Esophagus muscularis mucosa (tissue), 4 donors: Measurements from ENCODE around the gene KCNQ5. TPM values are rescaled to one million over a fixed set of nuclear protein-coding genes. Genes with fewer than 3 reads are reported as not detected.

ENCODE experiments used
- DNase-seq: peaks from one replicate; pipeline ENCODE4 v3.0.0-alpha.2; 2017; ENCODE audit errors: extremely low spot score
- H3K27ac ChIP-seq, 4 donors: fragments of 200-600 bp; sonication (generic); replicated peaks in 1 of 4; 1 replicate in 3 of 4; 2 replicates in 1 of 4; pipeline ENCODE4 v1.5.1; 2016 to 2019; ENCODE audit warnings: mild to moderate bottlenecking in 1 of 4
- H3K27me3 ChIP-seq, 4 donors: fragments of 200-600 bp; sonication (generic); one replicate each; pipeline versions ENCODE4 v1.5.1 to v1.6.0; 2016 to 2019
- H3K36me3 ChIP-seq, 4 donors: fragments of 200-600 bp; sonication (generic); one replicate each; pipeline ENCODE4 v1.5.1; 2016 to 2019
- H3K4me1 ChIP-seq, 4 donors: fragments of 200-600 bp; sonication (generic); one replicate each; pipeline ENCODE4 v1.5.1; 2016 to 2019
- H3K4me3 ChIP-seq, 4 donors: fragments of 200-600 bp; sonication (generic); 1 replicate in 2 of 4; 2 replicates in 2 of 4; pipeline ENCODE4 v1.5.1; 2016 to 2019; ENCODE audit warnings: mild to moderate bottlenecking in 4 of 4, moderate library complexity in 1 of 4
- H3K9me3 ChIP-seq, 4 donors: fragments of 200-600 bp; sonication (generic); 1 replicate in 3 of 4; 2 replicates in 1 of 4; pipeline ENCODE4 v1.5.1; 2016 to 2019
- CTCF ChIP-seq, 3 experiments: fragments of 200-600 bp in 2 of 3; fragments of 450-650 bp in 1 of 3; sonication (generic) in 2 of 3; IDR thresholded peaks; one replicate each; pipeline ENCODE4 v1.5.1; 2017 to 2019; ENCODE audit warnings: antibody characterized with exemption in 3 of 3, mild to moderate bottlenecking in 2 of 3, moderate library complexity in 1 of 3
- EP300 ChIP-seq: sonication (generic); formaldehyde crosslinking; IDR thresholded peaks from one replicate; pipeline ENCODE4 v1.6.1; 2017; ENCODE audit warnings: antibody characterized with exemption
- POLR2A ChIP-seq: fragments of 450-650 bp; IDR thresholded peaks from one replicate; pipeline ENCODE4 v1.6.1; 2017; ENCODE audit warnings: antibody characterized with exemption, moderate library complexity, mild to moderate bottlenecking, low read depth
- POLR2AphosphoS5 ChIP-seq, 2 donors: sonication (generic); formaldehyde crosslinking; IDR thresholded peaks; one replicate each; pipeline ENCODE4 v1.6.1; 2017; ENCODE audit warnings: antibody characterized with exemption in 2 of 2
- WGBS: methylation state at CpG from one replicate; pipeline ENCODE4 v1.1.5; 2018; 5-methylcytosine and 5-hydroxymethylcytosine counted together
- intact Hi-C: fragments of 100-400 bp; cut with DNase I; formaldehyde crosslinking; loops from one replicate; pipeline ENCODE4 v1.15.1; 2023
- total RNA-seq, 4 donors: library from RNA; depleted of rRNA; stranded (reverse); fragments of >200 nt; gene quantifications; one replicate each; pipeline versions ENCODE4 v1.1.0 to v1.2.1, GENCODE V29; 2016

Gene KCNQ5
- total RNA-seq, 4 donors from 2014 or later: 1.2 to 2.2 (median 1.8) TPM

GRCh38 chr6:72855471-72855870, 233.6 kb downstream of the KCNQ5 start:
- WGBS: 64% methylated on average over 2 of the region's 2 CpGs
- DNase-seq: no peak
- Histone ChIP-seq H3K27me3 (no peaks in the 10 kb centered on the region), H3K4me3 (no peak overlapping the region), H3K4me1 (no peaks in the 10 kb centered on the region), H3K9me3 (no peaks in the 10 kb centered on the region), H3K36me3 (no peaks in the 10 kb centered on the region), H3K27ac (no peak overlapping the region)
- intact Hi-C loops: no loop called here
- TF ChIP-seq POLR2AphosphoS5 (IDR thresholded peaks at IDR 0.05) (no peak), POLR2A (no peak), EP300 (no peak), CTCF (IDR thresholded peaks at IDR 0.05) (no peak)

GRCh38 chr6:72856801-72857200, 234.9 kb downstream of the KCNQ5 start:
- H3K4me3 ChIP-seq: no peak overlapping the region
- no peak for TF ChIP-seq EP300
- TF ChIP-seq POLR2AphosphoS5 (IDR thresholded peaks at IDR 0.05): no peak
- no peaks in the 10 kb centered on the region for H3K27me3 ChIP-seq
- no peaks in the 10 kb centered on the region for H3K9me3 ChIP-seq
- no peak for DNase-seq
- H3K36me3 ChIP-seq: no peaks in the 10 kb centered on the region
- peaks cover 0 to 9% (median 5%) of the 10 kb centered on the region in 4 donors for H3K4me1 ChIP-seq
- 90% methylated on average over 3 of the region's 3 CpGs for WGBS
- intact Hi-C loops: no loop called here
- H3K27ac ChIP-seq: no peak overlapping the region

GRCh38 chr6:72857791-72858585, 236.1 kb downstream of the KCNQ5 start:
- no peaks in the 10 kb centered on the region for H3K9me3 ChIP-seq
- intact Hi-C loops: no loop called here
- DNase-seq: no peak
- 91% methylated on average over 4 of the region's 4 CpGs for WGBS
- H3K36me3 ChIP-seq: no peaks in the 10 kb centered on the region
- no peak overlapping the region for H3K27ac ChIP-seq
- H3K4me1 ChIP-seq: peaks cover 0 to 21% (median 14%) of the 10 kb centered on the region in 4 donors
- no peak for TF ChIP-seq POLR2AphosphoS5 (IDR thresholded peaks at IDR 0.05)
- TF ChIP-seq POLR2A: no peak
- no peak for TF ChIP-seq CTCF (IDR thresholded peaks at IDR 0.05)
- no peak for TF ChIP-seq EP300
- no peak overlapping the region for H3K4me3 ChIP-seq
- H3K27me3 ChIP-seq: no peaks in the 10 kb centered on the region

GRCh38 chr6:72861059-72861458, 239.2 kb downstream of the KCNQ5 start:
- no peak overlapping the region for H3K27ac ChIP-seq
- no peak for DNase-seq
- TF ChIP-seq POLR2AphosphoS5 (IDR thresholded peaks at IDR 0.05): no peak
- no peak for TF ChIP-seq POLR2A
- no peak for TF ChIP-seq CTCF (IDR thresholded peaks at IDR 0.05)
- TF ChIP-seq EP300: no peak
- H3K4me3 ChIP-seq: no peak overlapping the region
- no peaks in the 10 kb centered on the region for H3K27me3 ChIP-seq
- intact Hi-C loops: no loop called here
- H3K4me1 ChIP-seq: peaks cover 0 to 21% (median 16%) of the 10 kb centered on the region in 4 donors
- WGBS: 58% methylated on average over 2 of the region's 2 CpGs
- H3K9me3 ChIP-seq: no peaks in the 10 kb centered on the region
- H3K36me3 ChIP-seq: no peaks in the 10 kb centered on the region

- intact Hi-C loops: no loop called here
- no peak for DNase-seq
- Histone ChIP-seq H3K36me3 (no peaks in the 10 kb centered on the region), H3K27ac (peak overlapping the region in 1 of 4 donors; percentile 5), H3K4me1 (peaks cover 0 to 21% (median 16%) of the 10 kb centered on the region in 4 donors), H3K27me3 (no peaks in the 10 kb centered on the region), H3K4me3 (no peak overlapping the region), H3K9me3 (no peaks in the 10 kb centered on the region)
- TF ChIP-seq POLR2AphosphoS5 (IDR thresholded peaks at IDR 0.05): no peak
- TF ChIP-seq EP300: no peak
- TF ChIP-seq POLR2A: no peak
- no peak for TF ChIP-seq CTCF (IDR thresholded peaks at IDR 0.05)
- 28% methylated on average over 2 of the region's 2 CpGs for WGBS
Observed at GRCh38 chr6:72861935-72862432, 240.1 kb downstream of the KCNQ5 start.
